Astrocyte of the spinal cord (primary cell): ENCODE measurements around the gene TMEM208.

ENCODE experiments used
- DNase-seq: peaks from one replicate; pipeline ENCODE4 v3.0.0; 2011; ENCODE audit warnings: low read depth, low spot score
- H3K4me3 ChIP-seq: 2 replicates; pipeline ENCODE4 v1.5.1; 2011; ENCODE audit warnings: low read depth, mild to moderate bottlenecking, low read length, moderate library complexity
- in situ Hi-C: cut with HindIII; loops from 2 replicates; pipeline ENCODE4 v1.10.0; 2017; ENCODE audit warnings: low sequenced_read_pairs
- TF ChIP-seq, protein P1 (sequence below): IDR thresholded peaks from 2 replicates; pipeline ENCODE4 v1.5.1; 2012; ENCODE audit warnings: low read depth, mild to moderate bottlenecking, low read length, inconsistent platforms

TMEM208 gene

DNA sequence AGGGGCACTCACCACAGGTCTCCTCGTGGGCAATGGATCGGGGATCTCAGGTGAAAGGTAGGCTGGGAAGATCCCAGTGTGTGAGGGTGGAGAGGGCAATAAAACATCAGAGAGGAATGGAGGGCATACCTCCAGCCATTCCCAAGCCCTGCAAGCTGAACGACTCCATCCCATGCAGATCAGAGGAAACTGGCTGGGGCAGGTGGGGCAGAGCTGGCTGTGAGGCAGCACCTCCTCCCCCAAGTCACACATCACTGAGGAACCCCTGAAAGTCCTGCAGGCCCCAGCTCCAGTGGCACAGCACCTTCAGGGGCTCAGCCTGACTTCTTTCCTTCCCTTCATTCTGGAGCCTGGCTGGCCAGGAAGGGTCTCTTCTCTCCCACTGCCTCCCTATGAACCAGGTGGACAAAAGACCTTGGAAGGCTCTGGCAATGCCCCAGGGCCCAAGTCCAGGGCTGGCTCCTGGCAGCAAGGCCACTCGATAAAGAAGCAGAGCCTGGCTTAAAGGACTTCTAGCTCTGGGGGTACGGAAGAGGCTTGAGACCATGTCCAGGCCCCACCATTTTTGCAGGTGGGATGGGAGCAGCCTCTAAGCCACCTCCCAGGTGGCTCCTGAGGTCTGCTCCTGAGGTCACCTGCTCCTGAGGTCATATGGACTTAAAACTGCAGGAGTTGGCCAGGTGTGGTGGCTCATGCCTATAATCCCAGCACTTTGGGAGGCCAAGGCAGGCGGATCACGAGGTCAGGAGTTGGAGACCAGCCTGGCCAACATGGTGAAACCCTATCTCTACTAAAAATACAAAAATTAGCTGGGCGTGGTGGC is 13.5 kb upstream of the TMEM208 start:
- in situ Hi-C loops = no loop called here
- TF ChIP-seq, protein P1, sequence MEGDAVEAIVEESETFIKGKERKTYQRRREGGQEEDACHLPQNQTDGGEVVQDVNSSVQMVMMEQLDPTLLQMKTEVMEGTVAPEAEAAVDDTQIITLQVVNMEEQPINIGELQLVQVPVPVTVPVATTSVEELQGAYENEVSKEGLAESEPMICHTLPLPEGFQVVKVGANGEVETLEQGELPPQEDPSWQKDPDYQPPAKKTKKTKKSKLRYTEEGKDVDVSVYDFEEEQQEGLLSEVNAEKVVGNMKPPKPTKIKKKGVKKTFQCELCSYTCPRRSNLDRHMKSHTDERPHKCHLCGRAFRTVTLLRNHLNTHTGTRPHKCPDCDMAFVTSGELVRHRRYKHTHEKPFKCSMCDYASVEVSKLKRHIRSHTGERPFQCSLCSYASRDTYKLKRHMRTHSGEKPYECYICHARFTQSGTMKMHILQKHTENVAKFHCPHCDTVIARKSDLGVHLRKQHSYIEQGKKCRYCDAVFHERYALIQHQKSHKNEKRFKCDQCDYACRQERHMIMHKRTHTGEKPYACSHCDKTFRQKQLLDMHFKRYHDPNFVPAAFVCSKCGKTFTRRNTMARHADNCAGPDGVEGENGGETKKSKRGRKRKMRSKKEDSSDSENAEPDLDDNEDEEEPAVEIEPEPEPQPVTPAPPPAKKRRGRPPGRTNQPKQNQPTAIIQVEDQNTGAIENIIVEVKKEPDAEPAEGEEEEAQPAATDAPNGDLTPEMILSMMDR = no peak
- no peak for DNase-seq
- H3K4me3 ChIP-seq = no peak overlapping the region

DNA sequence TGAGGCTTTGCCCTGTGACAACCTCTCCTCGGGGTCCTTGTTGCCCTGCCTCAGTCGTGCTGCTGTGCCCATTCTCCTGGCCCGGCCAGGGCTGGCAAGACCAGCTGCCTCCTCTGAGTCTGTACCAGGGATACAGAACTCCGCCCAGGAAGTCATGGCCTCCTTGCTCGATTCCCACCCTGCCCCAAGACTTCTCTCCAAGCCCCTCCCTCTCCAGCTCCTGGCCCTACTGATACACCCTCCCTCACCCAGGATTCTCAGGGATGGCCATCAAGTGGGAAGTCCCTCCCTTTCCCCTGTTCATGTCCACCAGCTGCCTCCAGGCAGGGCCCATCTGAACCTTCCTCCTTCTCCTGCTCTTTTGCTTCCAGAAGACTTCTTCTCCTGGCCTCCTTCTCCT is 11.2 kb upstream of the TMEM208 start:
- TF ChIP-seq, protein P1 = no peak
- in situ Hi-C loops = no loop called here
- H3K4me3 ChIP-seq = no peak overlapping the region
- DNase-seq = no peak

DNA sequence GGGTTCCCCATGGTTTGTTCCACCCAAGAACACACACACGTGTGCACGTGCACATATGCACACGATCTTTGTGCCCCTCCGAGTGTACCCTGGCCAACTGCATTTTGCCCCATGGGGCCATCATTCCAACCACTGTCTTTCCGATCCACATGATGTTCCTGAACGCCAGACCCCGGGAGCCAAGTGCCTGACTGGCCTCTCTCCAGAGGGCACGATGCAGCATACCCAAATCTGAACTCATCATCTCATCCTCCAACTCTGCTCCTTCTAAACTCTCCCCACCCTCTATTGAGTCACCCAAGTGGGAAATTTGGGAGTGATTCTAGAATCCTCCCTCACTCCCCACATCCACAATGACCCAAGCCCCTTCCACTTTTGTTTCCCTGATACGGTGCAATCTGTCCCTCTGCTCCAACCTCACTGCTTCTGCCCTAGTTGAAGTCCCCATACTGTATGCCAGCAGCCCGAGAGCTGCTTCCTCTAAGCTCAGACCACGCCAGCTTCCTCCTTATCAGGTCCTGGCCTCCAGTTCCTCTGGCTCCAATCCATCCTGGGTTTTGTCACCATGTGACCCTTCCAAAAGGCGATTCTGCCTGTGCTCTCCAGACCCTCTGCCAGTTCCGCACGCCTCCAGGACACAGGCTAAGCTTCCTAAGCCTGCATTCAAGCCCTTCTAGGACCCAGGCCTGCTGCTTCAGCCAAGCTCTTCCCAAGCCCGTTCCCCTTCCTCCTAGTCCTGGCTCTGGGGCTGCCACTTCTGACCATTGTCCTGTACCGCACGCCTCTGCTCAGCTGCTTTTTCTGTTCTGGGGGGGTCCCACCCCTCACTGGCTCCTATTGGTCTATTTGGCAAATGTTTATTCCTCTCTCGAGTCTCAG is 10.1 kb upstream of the TMEM208 start:
- no peak overlapping the region for H3K4me3 ChIP-seq
- DNase-seq = no peak
- TF ChIP-seq, protein P1 = no peak
- in situ Hi-C loops = no loop called here

DNA sequence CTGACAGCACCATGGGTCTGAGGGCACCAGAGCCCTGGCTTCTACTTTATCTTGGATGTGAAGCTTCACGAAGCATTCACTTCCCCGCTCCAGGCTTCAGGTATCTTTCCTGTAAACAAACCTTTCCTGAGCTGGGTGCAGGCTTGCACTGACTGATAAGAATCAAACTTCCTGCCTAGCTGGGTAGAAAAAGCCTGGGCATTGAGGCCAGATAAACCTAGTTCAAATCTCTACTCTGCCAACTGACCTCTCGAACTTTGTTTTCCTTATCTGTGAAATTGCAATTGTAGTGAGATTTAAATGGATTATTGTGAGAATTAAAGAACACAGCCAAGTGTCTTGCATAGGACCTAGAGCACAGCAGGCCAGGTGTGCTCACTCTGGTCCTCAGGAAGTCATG is 2.9 kb upstream of the TMEM208 start:
- no peak overlapping the region for H3K4me3 ChIP-seq
- in situ Hi-C loops = no loop called here
- TF ChIP-seq, protein P1 = no peak
- no peak for DNase-seq

DNA sequence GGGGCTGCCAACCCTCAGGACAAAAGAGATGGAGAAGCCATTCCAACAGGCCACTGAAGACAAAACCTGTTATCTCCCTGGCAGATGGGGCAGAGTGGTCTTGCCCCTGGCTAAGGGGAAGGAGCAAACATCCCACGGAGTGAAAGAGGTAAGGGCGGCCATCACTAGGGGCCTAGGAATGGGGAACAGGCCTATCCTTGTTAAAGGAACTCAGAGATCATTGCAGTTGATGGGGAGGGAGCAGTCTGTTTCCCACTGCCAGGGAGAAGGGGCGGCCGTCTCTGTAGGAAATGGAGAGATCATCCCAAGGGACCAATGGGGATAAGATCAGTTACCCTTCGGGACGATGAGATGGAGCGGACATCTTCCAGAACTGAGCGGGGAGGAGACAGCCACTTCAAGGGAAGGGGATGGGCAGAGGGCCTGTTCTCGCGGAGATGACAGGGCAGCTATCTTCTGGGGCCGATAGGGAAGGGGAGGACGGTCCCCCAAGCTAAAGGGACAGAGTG is 581 bp upstream of the TMEM208 start:
- H3K4me3 ChIP-seq = peak overlapping the region; percentile 93
- no peak for DNase-seq
- TF ChIP-seq, protein P1 = no peak
- in situ Hi-C loops = no loop called here

DNA sequence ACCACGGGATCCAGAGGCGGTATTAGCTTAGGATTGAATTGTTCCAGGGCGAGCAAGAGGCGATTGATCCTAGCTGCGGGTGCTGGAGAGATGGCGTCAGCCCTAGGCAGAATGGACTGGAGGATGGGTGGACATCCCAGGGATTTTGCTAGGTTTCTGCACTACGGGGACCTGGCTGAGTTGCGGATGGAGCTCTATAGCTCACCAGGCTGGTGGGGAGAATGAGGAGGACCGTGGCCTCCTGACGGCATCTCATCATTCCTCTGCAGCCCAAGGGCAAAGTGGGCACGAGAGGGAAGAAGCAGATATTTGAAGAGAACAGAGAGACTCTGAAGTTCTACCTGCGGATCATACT is 614 bp downstream of the TMEM208 start:
- TF ChIP-seq, protein P1 = no peak
- no peak for DNase-seq
- in situ Hi-C loops = no loop called here
- peak overlapping the region; percentile 93 for H3K4me3 ChIP-seq
